Natural killer cell (primary cell): ENCODE data around the gene FRY. TPM values are rescaled to one million over a fixed set of nuclear protein-coding genes. Genes with fewer than 3 reads are reported as not detected.

Experiments
- ATAC-seq, 3 donors: fragments of 150-1000 bp in 2 of 3; fragments of 200-7000 bp in 1 of 3; cut with Tn5 transposase; 1 replicate in 1 of 3; 2 replicates in 2 of 3; pipeline ENCODE4 v1.10.0; 2021; ENCODE audit warnings: mild to moderate bottlenecking in 2 of 3, moderate library complexity in 2 of 3
- DNase-seq, 2 donors: peaks; one replicate each; pipeline versions ENCODE4 v3.0.0 to v3.0.0-alpha.2; 2013 to 2021; ENCODE audit warnings: mixed read lengths in 1 of 2
- H3K27ac ChIP-seq: one replicate; pipeline ENCODE4 v1.5.1; 2013; ENCODE audit warnings: mild to moderate bottlenecking, low read length
- H3K27me3 ChIP-seq: one replicate; pipeline ENCODE4 v1.6.1; 2013; ENCODE audit warnings: low read length; ENCODE audit not compliant: control insufficient read depth, insufficient read depth
- H3K36me3 ChIP-seq: one replicate; pipeline ENCODE4 v1.6.1; 2013; ENCODE audit warnings: low read length; ENCODE audit not compliant: control insufficient read depth, insufficient read depth
- H3K4me1 ChIP-seq: one replicate; pipeline ENCODE4 v1.6.1; 2013; ENCODE audit warnings: low read length; ENCODE audit not compliant: control insufficient read depth, insufficient read depth
- H3K4me3 ChIP-seq: one replicate; pipeline ENCODE4 v1.5.1; 2013; ENCODE audit warnings: low read length
- H3K9me3 ChIP-seq: one replicate; pipeline ENCODE4 v1.6.1; 2013; ENCODE audit warnings: low read length; ENCODE audit not compliant: control insufficient read depth, insufficient read depth
- H3K27ac Mint-ChIP-seq, 2 donors: one replicate each; pipeline ENCODE4 v1.8.0; 2022; ENCODE audit warnings: mild to moderate bottlenecking in 2 of 2, mixed read lengths in 2 of 2, moderate library complexity in 1 of 2
- H3K27me3 Mint-ChIP-seq, 2 donors: one replicate each; pipeline ENCODE4 v1.8.0; 2022; ENCODE audit warnings: low read depth in 2 of 2, mixed read lengths in 2 of 2
- H3K36me3 Mint-ChIP-seq: one replicate; pipeline ENCODE4 v1.8.0; 2022; ENCODE audit warnings: mixed read lengths
- H3K4me1 Mint-ChIP-seq, 2 donors: one replicate each; pipeline ENCODE4 v1.8.0; 2022; ENCODE audit warnings: mixed read lengths in 2 of 2
- H3K4me3 Mint-ChIP-seq: one replicate; pipeline ENCODE4 v1.8.0; 2022; ENCODE audit warnings: mild to moderate bottlenecking, moderate library complexity, mixed read lengths
- H3K9me3 Mint-ChIP-seq, 2 donors: one replicate each; pipeline ENCODE4 v1.8.0; 2022; ENCODE audit warnings: mixed read lengths in 2 of 2
- CTCF ChIP-seq: fragments of 200-600 bp; IDR thresholded peaks from one replicate; pipeline ENCODE4 v1.8.0; 2022; ENCODE audit warnings: antibody characterized with exemption
- WGBS: methylation state at CpG from one replicate; pipeline ENCODE4 v1.1.7; 2013; ENCODE audit warnings: missing lambda C conversion rate; ENCODE audit not compliant: insufficient coverage; 5-methylcytosine and 5-hydroxymethylcytosine counted together
- intact Hi-C: fragments of 100-400 bp; cut with micrococcal nuclease; formaldehyde crosslinking; loops from one replicate; pipeline ENCODE4 v1.14.2; 2022
- total RNA-seq, 4 donors: library from RNA; stranded (reverse); fragments of 120-200 nt in 1 of 4; gene quantifications; one replicate each; pipeline versions ENCODE4 v1.2.3 to v1.2.4, GENCODE V29; 2013 to 2022

Gene FRY
- total RNA-seq, 3 donors from 2014 or later (not counting 1 experiment from before 2014, with no cell fraction given) = 25.1 to 52.1 (median 27.4) TPM

- no peaks in the 10 kb centered on the region for H3K36me3 Mint-ChIP-seq
- peaks cover 2% of the 10 kb centered on the region for H3K36me3 ChIP-seq
- intact Hi-C loops = no loop called here
- no peaks in the 10 kb centered on the region for H3K9me3 ChIP-seq
- ATAC-seq (no peak), DNase-seq (no peak)
- H3K4me1 ChIP-seq = no peaks in the 10 kb centered on the region
- WGBS = 96% methylated on average over 4 of the region's 6 CpGs
- H3K4me3 ChIP-seq = no peak overlapping the region
- H3K27ac Mint-ChIP-seq = no peak overlapping the region
- H3K27me3 ChIP-seq = no peaks in the 10 kb centered on the region
- H3K4me3 Mint-ChIP-seq = no peak overlapping the region
- no peaks in the 10 kb centered on the region for H3K4me1 Mint-ChIP-seq
- no peak for TF ChIP-seq CTCF
- H3K9me3 Mint-ChIP-seq = no peaks in the 10 kb centered on the region
- no peak overlapping the region for H3K27ac ChIP-seq
- H3K27me3 Mint-ChIP-seq = no peaks in the 10 kb centered on the region
These were observed 143.7 kb downstream of the FRY start for GRCh38 chr13:32175307-32175706.

- ATAC-seq = no peak
- peaks cover 2% of the 10 kb centered on the region for H3K36me3 ChIP-seq
- no peaks in the 10 kb centered on the region for H3K9me3 ChIP-seq
- no peak for DNase-seq
- H3K4me1 Mint-ChIP-seq = no peaks in the 10 kb centered on the region
- no peak for TF ChIP-seq CTCF
- H3K4me3 Mint-ChIP-seq = no peak overlapping the region
- H3K27ac Mint-ChIP-seq = no peak overlapping the region
- H3K27me3 Mint-ChIP-seq = no peaks in the 10 kb centered on the region
- no peak overlapping the region for H3K4me3 ChIP-seq
- no peaks in the 10 kb centered on the region for H3K27me3 ChIP-seq
- H3K36me3 Mint-ChIP-seq = no peaks in the 10 kb centered on the region
- H3K27ac ChIP-seq = no peak overlapping the region
- no peaks in the 10 kb centered on the region for H3K4me1 ChIP-seq
- 90% methylated on average over 2 of the region's 2 CpGs for WGBS
- intact Hi-C loops = no loop called here
- no peaks in the 10 kb centered on the region for H3K9me3 Mint-ChIP-seq
These were observed 144.4 kb downstream of the FRY start for GRCh38 chr13:32175943-32176342.

DNA sequence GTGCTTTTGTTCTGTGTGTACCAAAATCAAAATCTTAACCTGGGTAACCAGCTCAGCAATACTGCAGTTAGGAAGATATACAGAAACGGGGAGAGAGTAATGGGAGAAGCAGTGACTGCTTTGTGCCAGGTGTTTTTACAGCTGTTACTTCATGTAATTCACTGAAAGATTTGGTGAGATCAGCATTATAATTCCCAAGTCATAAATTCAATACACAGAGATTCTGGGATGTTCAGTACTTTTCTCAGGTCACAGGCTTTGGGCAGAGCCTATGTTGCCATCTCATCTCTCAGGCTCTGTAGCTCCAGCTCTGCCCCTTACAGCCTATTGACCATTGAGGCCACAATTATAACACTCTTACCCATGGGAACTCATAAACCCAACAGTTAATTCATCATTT is 145.1 kb downstream of the FRY start:
- no peaks in the 10 kb centered on the region for H3K9me3 Mint-ChIP-seq
- Histone ChIP-seq H3K27ac (no peak overlapping the region), H3K4me3 (no peak overlapping the region), H3K9me3 (no peaks in the 10 kb centered on the region), H3K36me3 (peaks cover 2% of the 10 kb centered on the region), H3K27me3 (no peaks in the 10 kb centered on the region), H3K4me1 (no peaks in the 10 kb centered on the region)
- no peak overlapping the region for H3K4me3 Mint-ChIP-seq
- H3K27me3 Mint-ChIP-seq = no peaks in the 10 kb centered on the region
- no peaks in the 10 kb centered on the region for H3K36me3 Mint-ChIP-seq
- DNase-seq (no peak), ATAC-seq (no peak)
- WGBS = 92% methylated on average over 1 of the region's 1 CpG
- H3K4me1 Mint-ChIP-seq = no peaks in the 10 kb centered on the region
- no peak for TF ChIP-seq CTCF
- H3K27ac Mint-ChIP-seq = no peak overlapping the region
- intact Hi-C loops = no loop called here

GRCh38 chr13:32178763-32179162 is 147.2 kb downstream of the FRY start:
- H3K27ac Mint-ChIP-seq = no peak overlapping the region
- H3K27me3 ChIP-seq = no peaks in the 10 kb centered on the region

More at GRCh38 chr13:32178763-32179162, 147.2 kb downstream of the FRY start:
- H3K36me3 ChIP-seq = peaks cover 2% of the 10 kb centered on the region
- H3K9me3 ChIP-seq = no peaks in the 10 kb centered on the region
- H3K27ac ChIP-seq = no peak overlapping the region
- peaks cover 6% of the 10 kb centered on the region for H3K36me3 Mint-ChIP-seq
- H3K27me3 Mint-ChIP-seq = no peaks in the 10 kb centered on the region
- no peak overlapping the region for H3K4me3 Mint-ChIP-seq
- ATAC-seq = no peak
- intact Hi-C loops = no loop called here
- no peak for DNase-seq
- H3K4me1 Mint-ChIP-seq = no peaks in the 10 kb centered on the region
- no peaks in the 10 kb centered on the region for H3K4me1 ChIP-seq
- H3K4me3 ChIP-seq = no peak overlapping the region
- TF ChIP-seq CTCF = no peak
- 99% methylated on average over 4 of the region's 5 CpGs for WGBS
- no peaks in the 10 kb centered on the region for H3K9me3 Mint-ChIP-seq
